Kidney (tissue), 14 donors: Measurements from ENCODE around the gene USP2. TPM values are rescaled to one million over a fixed set of nuclear protein-coding genes. Genes with fewer than 3 reads are reported as not detected.

Source experiments
- DNase-seq, 5 donors: peaks; one replicate each; pipeline ENCODE4 v3.0.0-alpha.2; 2013 to 2020
- FAIRE-seq: peaks from 2 replicates; lab custom pipeline; 2012; peaks lifted over from hg19 to GRCh38; lab: Jason Lieb, UNC
- H3K27ac ChIP-seq, 2 donors: one replicate each; pipeline ENCODE4 v1.7.0; 2013; ENCODE audit warnings: low read depth in 2 of 2, low read length in 2 of 2, inconsistent platforms in 1 of 2
- H3K27me3 ChIP-seq: one replicate; pipeline ENCODE4 v1.7.1; 2013; ENCODE audit warnings: low read length, inconsistent platforms; ENCODE audit not compliant: control insufficient read depth, insufficient read depth
- H3K36me3 ChIP-seq, 3 donors: one replicate each; pipeline versions ENCODE4 v1.7.0 to v1.7.1; 2013; ENCODE audit warnings: low read length in 3 of 3, control low read depth in 1 of 3, inconsistent platforms in 1 of 3; ENCODE audit not compliant: insufficient read depth in 3 of 3, control insufficient read depth in 2 of 3
- H3K4me1 ChIP-seq, 3 donors: one replicate each; pipeline versions ENCODE4 v1.7.0 to v1.7.1; 2013; ENCODE audit warnings: low read length in 3 of 3, inconsistent platforms in 1 of 3, low read depth in 1 of 3; ENCODE audit not compliant: control insufficient read depth in 2 of 3, insufficient read depth in 2 of 3
- H3K4me3 ChIP-seq, 3 donors: one replicate each; pipeline versions ENCODE4 v1.7.0 to v1.8.1; 2013; ENCODE audit warnings: low read length in 3 of 3, control low read depth in 1 of 3, inconsistent platforms in 1 of 3
- H3K9ac ChIP-seq, 3 donors: one replicate each; pipeline versions ENCODE4 v1.7.0 to v1.7.1; 2013; ENCODE audit warnings: low read length in 3 of 3, control low read depth in 1 of 3, inconsistent platforms in 1 of 3
- H3K9me3 ChIP-seq, 3 donors: one replicate each; pipeline versions ENCODE4 v1.7.0 to v1.7.1; 2013; ENCODE audit warnings: low read length in 3 of 3, control low read depth in 1 of 3, inconsistent platforms in 1 of 3; ENCODE audit not compliant: control insufficient read depth in 2 of 3, insufficient read depth in 1 of 3
- CTCF ChIP-seq: IDR thresholded peaks from 3 replicates; pipeline ENCODE4 v1.5.1; 2012; ENCODE audit warnings: mild to moderate bottlenecking, moderate library complexity, borderline replicate concordance; ENCODE audit not compliant: insufficient read depth; ENCODE audit errors: extremely low read depth
- intact Hi-C: fragments of 100-400 bp; cut with DNase I; formaldehyde crosslinking; loops from one replicate; pipeline ENCODE4 v1.11.1; 2022
- polyA plus RNA-seq: library from polyadenylated mRNA; stranded (reverse); fragments of 350-450 nt; fragmentation: Illumina TruSeq; extraction: RNeasy Lipid Tissue Mini Kit (QIAGEN cat#74804); gene quantifications from one replicate; pipeline ENCODE4 v1.2.3, GENCODE V29; 2014; ENCODE audit warnings: low read depth, low replicate concordance; ENCODE audit not compliant: insufficient read depth
- total RNA-seq: library from RNA; stranded (reverse); fragmentation: NEBNext Ultra II Directional; extraction: Animal tissue kit (Norgen Biotek cat#: 25700); gene quantifications from one replicate; pipeline ENCODE4 v1.2.1, GENCODE V29; 2021
- donor health status: control.
- donor health status: control.
- donor health status: control.
- donor health status: control.
- donor health status: control.
- donor health status: DM: yes; HTN: yes; CAD: no.
- donor health status: Normal renal cell carcinoma (clear cell type).

USP2 gene
- total and polyA plus RNA-seq, 2 donors from 2014 or later = 30.4 to 57.6 TPM

GRCh38 chr11:119351232-119351631 lies 30.3 kb downstream of the USP2 start:
- H3K27ac ChIP-seq = no peak overlapping the region
- no peak for TF ChIP-seq CTCF
- H3K36me3 ChIP-seq = no peaks in the 10 kb centered on the region
- intact Hi-C loops = no loop called here
- peaks cover 0 to 8% (median 4%) of the 10 kb centered on the region in 3 donors for H3K4me1 ChIP-seq
- H3K27me3 ChIP-seq = no peaks in the 10 kb centered on the region
- H3K4me3 ChIP-seq = no peak overlapping the region
- H3K9ac ChIP-seq = no peak overlapping the region
- no peak for DNase-seq
- H3K9me3 ChIP-seq = no peaks in the 10 kb centered on the region
- no peak for FAIRE-seq

GRCh38 chr11:119350302-119350701 lies 31.2 kb downstream of the USP2 start:
- H3K4me3 ChIP-seq = no peak overlapping the region
- no peaks in the 10 kb centered on the region for H3K27me3 ChIP-seq
- H3K36me3 ChIP-seq = no peaks in the 10 kb centered on the region
- no peak for TF ChIP-seq CTCF
- DNase-seq (peak in 1 of 5 donors; percentile 17), FAIRE-seq (no peak)
- peaks cover 0 to 8% (median under 1%) of the 10 kb centered on the region in 3 donors for H3K4me1 ChIP-seq
- no peak overlapping the region for H3K9ac ChIP-seq
- no peak overlapping the region for H3K27ac ChIP-seq
- no peaks in the 10 kb centered on the region for H3K9me3 ChIP-seq
- intact Hi-C loops = no loop called here

- Histone ChIP-seq H3K27me3 (no peaks in the 10 kb centered on the region), H3K4me3 (no peak overlapping the region), H3K9ac (no peak overlapping the region), H3K4me1 (peaks cover 0 to under 1% (median 0%) of the 10 kb centered on the region in 3 donors), H3K9me3 (no peaks in the 10 kb centered on the region), H3K36me3 (no peaks in the 10 kb centered on the region), H3K27ac (no peak overlapping the region)
- DNase-seq = peak in 1 of 5 donors; percentile 37
- TF ChIP-seq CTCF = no peak
- FAIRE-seq = no peak
- intact Hi-C loops = no loop called here
Measured at GRCh38 chr11:119347940-119348605, 33.4 kb downstream of the USP2 start.

GRCh38 chr11:119347242-119347641 lies 34.2 kb downstream of the USP2 start:
- DNase-seq (no peak), FAIRE-seq (no peak)
- H3K4me1 ChIP-seq = no peaks in the 10 kb centered on the region
- no peak overlapping the region for H3K4me3 ChIP-seq
- intact Hi-C loops = no loop called here
- no peaks in the 10 kb centered on the region for H3K27me3 ChIP-seq
- H3K9me3 ChIP-seq = no peaks in the 10 kb centered on the region
- H3K9ac ChIP-seq = no peak overlapping the region
- no peak for TF ChIP-seq CTCF
- no peak overlapping the region for H3K27ac ChIP-seq
- no peaks in the 10 kb centered on the region for H3K36me3 ChIP-seq
